Measurements from ENCODE around the gene CIT.

- TF ChIP-seq REST (IDR thresholded peaks at IDR 0.05; ENCODE audit: insufficient read depth in 1 of 2, low read depth in 2 of 2, low read length in 2 of 2) = no peak
- TF ChIP-seq POLR2AphosphoS5 (IDR thresholded peaks at IDR 0.05; ENCODE audit: low read depth, low read length) = no peak
- no peak for TF ChIP-seq TAF1 (IDR thresholded peaks at IDR 0.05; ENCODE audit: borderline replicate concordance, insufficient read depth, low read length)
- TF ChIP-seq FOXP2 (optimal IDR thresholded peaks at IDR 0.05; ENCODE audit: borderline replicate concordance, extremely low read depth, extremely low read length, insufficient read depth) = no peak
- TF ChIP-seq SIN3A (IDR thresholded peaks at IDR 0.05; ENCODE audit: borderline replicate concordance, insufficient read depth, low read length) = no peak
These were observed 24.6 kb upstream of the CIT start for GRCh38 chr12:119901670-119902069.
